ENCODE data around the gene LRR1. TPM values are rescaled to one million over a fixed set of nuclear protein-coding genes. Genes with fewer than 3 reads are reported as not detected.

Gene LRR1
- 3.7 TPM for total RNA-seq

GRCh38 chr14:49598485-49599300, at the start of gene LRR1:
LRR1 (plus strand) TSS chr14:49598940; CDS start chr14:49599021, 81 bp downstream.
- DNase-seq (ENCODE audit: extremely low spot score in 2 of 2), result peak in 1 of 2 donors; percentile 90
- Histone ChIP-seq H3K9me3 (no peaks in the 10 kb centered on the region), H3K4me3 (peak within 1 kb of the TSS; percentile 83 to 95), H3K36me3 (no peaks in the 10 kb centered on the region), H3K27ac (peak within 1 kb of the TSS; percentile 94), H3K4me1 (peaks cover 13% of the 10 kb centered on the region), H3K27me3 (no peaks in the 10 kb centered on the region)
- intact Hi-C loops (cut with DNase I), result no loop called here
- TF ChIP-seq POLR2AphosphoS5 (IDR thresholded peaks at IDR 0.05; ENCODE audit: insufficient read depth in 1 of 2, low read depth in 1 of 2) (peak; percentile 58 to 86), CTCF (IDR thresholded peaks at IDR 0.05) (no peak), POLR2A (IDR thresholded peaks at IDR 0.05) (no peak)

GRCh38 chr14:49549446-49549845, 49.3 kb upstream of the LRR1 start:
- intact Hi-C loops (cut with DNase I), result no loop called here
- H3K36me3 ChIP-seq, result no peaks in the 10 kb centered on the region
- no peaks in the 10 kb centered on the region for H3K9me3 ChIP-seq
- no peaks in the 10 kb centered on the region for H3K27me3 ChIP-seq
- DNase-seq (ENCODE audit: extremely low spot score in 2 of 2), result no peak
- H3K4me3 ChIP-seq, result no peak overlapping the region
- TF ChIP-seq POLR2A (IDR thresholded peaks at IDR 0.05), result no peak
- TF ChIP-seq CTCF (IDR thresholded peaks at IDR 0.05), result no peak
- TF ChIP-seq POLR2AphosphoS5 (IDR thresholded peaks at IDR 0.05; ENCODE audit: insufficient read depth in 1 of 2, low read depth in 1 of 2), result no peak
- no peak overlapping the region for H3K27ac ChIP-seq
- no peaks in the 10 kb centered on the region for H3K4me1 ChIP-seq

GRCh38 chr14:49549881-49550280, 48.9 kb upstream of the LRR1 start:
- TF ChIP-seq POLR2AphosphoS5 (IDR thresholded peaks at IDR 0.05; ENCODE audit: insufficient read depth in 1 of 2, low read depth in 1 of 2), result no peak
- no peak for TF ChIP-seq CTCF (IDR thresholded peaks at IDR 0.05)
- TF ChIP-seq POLR2A (IDR thresholded peaks at IDR 0.05), result no peak
- Histone ChIP-seq H3K9me3 (no peaks in the 10 kb centered on the region), H3K4me1 (no peaks in the 10 kb centered on the region), H3K36me3 (no peaks in the 10 kb centered on the region), H3K27ac (no peak overlapping the region), H3K4me3 (no peak overlapping the region), H3K27me3 (no peaks in the 10 kb centered on the region)
- intact Hi-C loops (cut with DNase I), result no loop called here
- no peak for DNase-seq (ENCODE audit: extremely low spot score in 2 of 2)

DNA sequence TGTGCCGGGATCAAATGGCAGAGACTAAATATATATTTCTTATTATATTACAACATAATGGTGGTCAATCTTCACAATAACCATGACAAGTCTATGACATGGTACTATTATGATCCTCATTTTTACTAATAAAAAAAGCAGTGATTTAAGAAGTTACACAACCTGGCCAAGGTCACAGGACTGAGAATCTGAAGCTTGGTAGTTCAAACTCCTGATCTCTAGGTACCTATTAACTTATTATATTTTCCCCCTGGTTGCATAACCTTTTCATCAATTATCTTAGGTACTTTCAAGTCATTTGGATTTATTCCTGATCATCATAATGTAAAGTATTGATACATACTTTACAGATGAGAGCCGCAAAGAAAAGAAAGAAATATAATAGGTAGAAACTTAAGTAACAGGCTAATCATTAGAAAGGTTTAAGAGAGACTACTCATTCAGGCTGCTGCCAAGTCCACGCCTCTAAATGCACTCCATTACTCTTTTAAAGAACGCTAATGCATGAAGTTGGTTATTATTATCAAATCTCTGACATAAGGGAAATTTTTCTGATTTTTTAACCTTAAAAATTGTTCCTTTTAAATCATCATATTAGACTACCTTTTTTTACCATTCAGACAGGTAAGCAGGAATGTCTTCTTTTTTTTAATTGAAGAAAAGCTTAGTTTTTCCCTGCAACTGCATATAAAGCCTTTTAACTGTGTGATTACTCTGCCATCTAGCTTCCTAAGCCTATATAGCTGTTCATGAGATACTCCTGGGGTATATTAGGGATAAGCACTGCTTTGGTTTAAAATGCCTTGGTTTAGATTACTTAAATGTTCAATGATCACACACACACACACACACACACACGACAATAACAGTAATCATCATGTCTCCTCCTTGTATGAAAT, 48.2 kb upstream of the LRR1 start:
- no peaks in the 10 kb centered on the region for H3K4me1 ChIP-seq
- H3K36me3 ChIP-seq, result no peaks in the 10 kb centered on the region
- H3K4me3 ChIP-seq, result no peak overlapping the region
- intact Hi-C loops (cut with DNase I), result no loop called here
- H3K9me3 ChIP-seq, result no peaks in the 10 kb centered on the region
- TF ChIP-seq CTCF (IDR thresholded peaks at IDR 0.05), result no peak
- no peak for TF ChIP-seq POLR2A (IDR thresholded peaks at IDR 0.05)
- no peak for TF ChIP-seq POLR2AphosphoS5 (IDR thresholded peaks at IDR 0.05; ENCODE audit: insufficient read depth in 1 of 2, low read depth in 1 of 2)
- no peak for DNase-seq (ENCODE audit: extremely low spot score in 2 of 2)
- no peak overlapping the region for H3K27ac ChIP-seq
- no peaks in the 10 kb centered on the region for H3K27me3 ChIP-seq

Measured in vagina (tissue), 2 donors.